Upper lobe of left lung (tissue), 6 donors: Measurements from ENCODE around the gene RHOC. TPM values are rescaled to one million over a fixed set of nuclear protein-coding genes. Genes with fewer than 3 reads are reported as not detected.

ENCODE experiments used
- ATAC-seq, 2 donors: fragments of 200-7000 bp; cut with Tn5 transposase; one replicate each; pipeline ENCODE4 v1.9.1; 2022; ENCODE audit warnings: mild to moderate bottlenecking in 2 of 2, moderate library complexity in 2 of 2; ENCODE audit not compliant: low FRiP score in 2 of 2
- DNase-seq, 2 donors: peaks; one replicate each; pipeline ENCODE4 v3.0.0-alpha.2; 2019 to 2020
- H3K27ac ChIP-seq, 4 donors: fragments of 200-600 bp; sonication (generic); one replicate each; pipeline ENCODE4 v1.5.1; 2016 to 2019
- H3K27me3 ChIP-seq, 4 donors: fragments of 200-600 bp; sonication (generic); one replicate each; pipeline ENCODE4 v1.5.1; 2017 to 2019
- H3K36me3 ChIP-seq, 4 donors: fragments of 200-600 bp; sonication (generic); one replicate each; pipeline ENCODE4 v1.5.1; 2016 to 2019
- H3K4me1 ChIP-seq, 4 donors: fragments of 200-600 bp; sonication (generic); one replicate each; pipeline ENCODE4 v1.5.1; 2018 to 2019
- H3K4me3 ChIP-seq, 4 donors: fragments of 200-600 bp; sonication (generic); one replicate each; pipeline ENCODE4 v1.5.1; 2017 to 2019; ENCODE audit warnings: mild to moderate bottlenecking in 2 of 4, moderate library complexity in 1 of 4
- H3K9me3 ChIP-seq, 4 donors: fragments of 200-600 bp; sonication (generic); one replicate each; pipeline ENCODE4 v1.5.1; 2018 to 2019
- EP300 ChIP-seq, 4 donors: sonication (generic); formaldehyde crosslinking; IDR thresholded peaks; one replicate each; pipeline ENCODE4 v1.5.1; 2017; ENCODE audit warnings: antibody characterized with exemption in 4 of 4, control low read depth in 2 of 4
- POLR2A ChIP-seq, 4 donors: fragments of 450-650 bp; IDR thresholded peaks; one replicate each; pipeline ENCODE4 v1.5.1; 2016 to 2017; ENCODE audit warnings: antibody characterized with exemption in 4 of 4, mild to moderate bottlenecking in 2 of 4
- POLR2AphosphoS5 ChIP-seq, 2 donors: sonication (generic); formaldehyde crosslinking; IDR thresholded peaks; one replicate each; pipeline ENCODE4 v1.5.1; 2017; ENCODE audit warnings: antibody characterized with exemption in 2 of 2
- WGBS, 2 donors: methylation state at CpG; one replicate each; pipeline ENCODE4 v1.1.5; 2017 to 2018; 5-methylcytosine and 5-hydroxymethylcytosine counted together
- total RNA-seq, 6 donors: library from RNA; depleted of rRNA in 4 of 6; stranded (reverse); fragments of >200 nt in 4 of 6; gene quantifications; one replicate each; pipeline versions ENCODE4 v1.1.0 to v1.2.1, GENCODE V29; 2016 to 2021
- TF ChIP-seq, protein P1 (sequence below), 6 experiments: fragments of 450-650 bp in 4 of 6; fragments of 200-600 bp in 2 of 6; sonication (generic) in 2 of 6; IDR thresholded peaks; one replicate each; pipeline ENCODE4 v1.5.1; 2016 to 2019; ENCODE audit warnings: antibody characterized with exemption in 6 of 6
- donor health status: DM: no; HTN: no; CAD: no; lungs with moderate emphysema.
- donor health status: DM: no; HTN: yes; CAD: no; lungs with severe emphysema.

The RHOC gene
- total RNA-seq, 6 donors from 2014 or later, result 80.9 to 218 (median 132) TPM

- Histone ChIP-seq H3K4me3 (peak overlapping the region; percentile 48 to 75 (median 67)), H3K4me1 (peaks cover 13 to 36% (median 28%) of the 10 kb centered on the region in 4 donors), H3K27ac (peak overlapping the region in 1 of 4 donors; percentile 77), H3K9me3 (no peaks in the 10 kb centered on the region), H3K27me3 (peaks cover 0 to 4% (median 0%) of the 10 kb centered on the region in 4 donors), H3K36me3 (no peaks in the 10 kb centered on the region)
- peak in 1 of 2 donors; percentile 83 for DNase-seq
- 1 to 3% methylated on average over 33 to 48 of the region's 86 CpGs for WGBS, 2 donors
- peak in 1 of 2 donors; percentile 22 for ATAC-seq
- TF ChIP-seq, protein P1, sequence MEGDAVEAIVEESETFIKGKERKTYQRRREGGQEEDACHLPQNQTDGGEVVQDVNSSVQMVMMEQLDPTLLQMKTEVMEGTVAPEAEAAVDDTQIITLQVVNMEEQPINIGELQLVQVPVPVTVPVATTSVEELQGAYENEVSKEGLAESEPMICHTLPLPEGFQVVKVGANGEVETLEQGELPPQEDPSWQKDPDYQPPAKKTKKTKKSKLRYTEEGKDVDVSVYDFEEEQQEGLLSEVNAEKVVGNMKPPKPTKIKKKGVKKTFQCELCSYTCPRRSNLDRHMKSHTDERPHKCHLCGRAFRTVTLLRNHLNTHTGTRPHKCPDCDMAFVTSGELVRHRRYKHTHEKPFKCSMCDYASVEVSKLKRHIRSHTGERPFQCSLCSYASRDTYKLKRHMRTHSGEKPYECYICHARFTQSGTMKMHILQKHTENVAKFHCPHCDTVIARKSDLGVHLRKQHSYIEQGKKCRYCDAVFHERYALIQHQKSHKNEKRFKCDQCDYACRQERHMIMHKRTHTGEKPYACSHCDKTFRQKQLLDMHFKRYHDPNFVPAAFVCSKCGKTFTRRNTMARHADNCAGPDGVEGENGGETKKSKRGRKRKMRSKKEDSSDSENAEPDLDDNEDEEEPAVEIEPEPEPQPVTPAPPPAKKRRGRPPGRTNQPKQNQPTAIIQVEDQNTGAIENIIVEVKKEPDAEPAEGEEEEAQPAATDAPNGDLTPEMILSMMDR (IDR thresholded peaks at IDR 0.05), result peak in 1 of 6 experiments; percentile 4
- no peak for TF ChIP-seq EP300 (IDR thresholded peaks at IDR 0.05)
- TF ChIP-seq POLR2A (IDR thresholded peaks at IDR 0.05), result peak in 1 of 4 donors; percentile 8
- no peak for TF ChIP-seq POLR2AphosphoS5 (IDR thresholded peaks at IDR 0.05)
These were observed 7.7 kb upstream of the RHOC start for GRCh38 chr1:112714313-112715263.

GRCh38 chr1:112713466-112714312, 6.8 kb upstream of the RHOC start:
- Histone ChIP-seq H3K9me3 (no peaks in the 10 kb centered on the region), H3K4me1 (peaks cover 10 to 33% (median 25%) of the 10 kb centered on the region in 4 donors), H3K27ac (no peak overlapping the region), H3K36me3 (no peaks in the 10 kb centered on the region), H3K27me3 (no peaks in the 10 kb centered on the region), H3K4me3 (peak overlapping the region in 3 of 4 donors; percentile 64 to 75 (median 70))
- TF ChIP-seq EP300 (IDR thresholded peaks at IDR 0.05), result no peak
- no peak for TF ChIP-seq POLR2AphosphoS5 (IDR thresholded peaks at IDR 0.05)
- TF ChIP-seq POLR2A (IDR thresholded peaks at IDR 0.05), result no peak
- DNase-seq, result peak in 1 of 2 donors; percentile 58
- ATAC-seq, result no peak
- 49% methylated on average over 13 to 14 of the region's 14 CpGs for WGBS, 2 donors

- no peaks in the 10 kb centered on the region for H3K27me3 ChIP-seq
- ATAC-seq (no peak), DNase-seq (no peak)
- TF ChIP-seq EP300 (IDR thresholded peaks at IDR 0.05), result no peak
- TF ChIP-seq, protein P1 (IDR thresholded peaks at IDR 0.05), result no peak
- TF ChIP-seq POLR2AphosphoS5 (IDR thresholded peaks at IDR 0.05), result no peak
- peaks cover 10 to 29% (median 24%) of the 10 kb centered on the region in 4 donors for H3K4me1 ChIP-seq
- H3K4me3 ChIP-seq, result no peak overlapping the region
- no peaks in the 10 kb centered on the region for H3K9me3 ChIP-seq
- H3K27ac ChIP-seq, result no peak overlapping the region
- 84 to 86% methylated on average over 8 to 9 of the region's 9 CpGs for WGBS, 2 donors
- no peaks in the 10 kb centered on the region for H3K36me3 ChIP-seq
These were observed 5.8 kb upstream of the RHOC start for GRCh38 chr1:112712701-112713128.

DNA sequence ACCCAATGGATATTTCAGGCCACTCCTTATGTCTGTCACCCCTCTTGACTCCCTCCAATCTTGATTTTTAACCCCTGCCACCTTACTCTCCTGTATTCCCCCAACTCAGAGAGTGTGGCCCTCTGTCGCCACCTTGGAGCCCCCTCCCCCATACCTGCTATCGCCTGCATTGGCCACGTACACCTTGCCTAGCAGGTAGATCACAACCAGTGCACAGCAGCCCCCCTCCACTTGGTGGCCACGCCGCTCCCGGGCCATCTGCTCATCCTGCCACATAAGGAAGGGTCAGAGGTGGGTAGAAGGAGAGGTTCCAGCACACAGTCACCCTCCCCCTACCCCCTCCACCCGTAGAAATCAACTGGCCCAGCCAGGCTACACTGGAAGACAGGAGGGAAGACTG, 5.3 kb upstream of the RHOC start:
- Histone ChIP-seq H3K27ac (no peak overlapping the region), H3K9me3 (no peaks in the 10 kb centered on the region), H3K27me3 (no peaks in the 10 kb centered on the region), H3K4me1 (peaks cover 13 to 34% (median 28%) of the 10 kb centered on the region in 4 donors), H3K4me3 (no peak overlapping the region), H3K36me3 (no peaks in the 10 kb centered on the region)
- 89 to 92% methylated on average over 7 of the region's 7 CpGs for WGBS, 2 donors
- TF ChIP-seq, protein P1 (IDR thresholded peaks at IDR 0.05), result no peak
- TF ChIP-seq EP300 (IDR thresholded peaks at IDR 0.05) (no peak), POLR2AphosphoS5 (IDR thresholded peaks at IDR 0.05) (no peak), POLR2A (IDR thresholded peaks at IDR 0.05) (no peak)
- ATAC-seq, result no peak
- no peak for DNase-seq

DNA sequence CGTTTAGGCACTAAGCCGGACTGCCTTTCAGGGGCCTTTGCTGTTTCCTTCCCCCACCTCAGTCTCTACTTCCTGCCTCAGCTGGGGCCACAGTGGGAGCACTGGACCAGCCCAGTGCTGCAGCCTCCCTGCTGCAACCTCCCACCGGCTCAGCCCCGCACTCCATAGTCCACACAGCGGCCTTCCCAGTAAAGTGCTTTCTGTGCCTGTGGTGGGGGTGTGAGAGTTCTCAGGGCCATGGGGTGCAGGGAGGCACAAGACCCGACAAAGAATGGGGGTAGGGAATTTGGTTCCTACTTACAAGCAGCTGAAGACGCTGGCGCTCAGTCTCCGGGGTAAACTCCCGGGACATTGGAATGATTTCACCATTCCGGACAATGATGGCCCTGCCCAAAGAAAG, 4.7 kb upstream of the RHOC start:
- peaks cover 13 to 34% (median 28%) of the 10 kb centered on the region in 4 donors for H3K4me1 ChIP-seq
- TF ChIP-seq POLR2AphosphoS5 (IDR thresholded peaks at IDR 0.05) (no peak), EP300 (IDR thresholded peaks at IDR 0.05) (no peak), POLR2A (IDR thresholded peaks at IDR 0.05) (no peak)
- TF ChIP-seq, protein P1 (IDR thresholded peaks at IDR 0.05), result no peak
- DNase-seq, result no peak

More for the DNA sequence above, 4.7 kb upstream of the RHOC start:
- Histone ChIP-seq H3K9me3 (no peaks in the 10 kb centered on the region), H3K27me3 (no peaks in the 10 kb centered on the region), H3K4me3 (no peak overlapping the region), H3K36me3 (no peaks in the 10 kb centered on the region), H3K27ac (no peak overlapping the region)
- 78 to 79% methylated on average over 10 to 11 of the region's 11 CpGs for WGBS, 2 donors
- no peak for ATAC-seq
